ENCODE results near the gene NFYA. TPM values are rescaled to one million over a fixed set of nuclear protein-coding genes. Genes with fewer than 3 reads are reported as not detected.

NFYA gene
- 44.2 TPM for polyA plus RNA-seq (2013, experiment 1 of 2)
- polyA plus RNA-seq (2013, experiment 2 of 2) = 38.6 TPM

- 0% methylated on average over 32 to 37 of the region's 37 CpGs for WGBS, 2 experiments (ENCODE audit: insufficient coverage in 2 of 2)
- H3K27ac ChIP-seq (ENCODE audit: low read depth, low read length, severe bottlenecking) = peak within 1 kb of the TSS; percentile 99
- peaks cover 18% of the 10 kb centered on the region for H3K36me3 ChIP-seq (ENCODE audit: control insufficient read depth, insufficient read depth, low read length)
- H3K4me3 ChIP-seq (ENCODE audit: extremely low read depth, insufficient read depth, low read length, poor library complexity, severe bottlenecking) = peak within 1 kb of the TSS; percentile 98
- H3K4me1 ChIP-seq (ENCODE audit: control insufficient read depth, insufficient read depth, low read length, poor library complexity, severe bottlenecking) = peaks cover 19% of the 10 kb centered on the region
- H3K9me3 ChIP-seq (ENCODE audit: control insufficient read depth, low read length) = no peaks in the 10 kb centered on the region
Observed at GRCh38 chr6:41072836-41073202, at the start of gene NFYA. Gene NFYA (plus strand): TSS chr6:41072974. CDS start chr6:41079090, 6,116 bp downstream.

- Histone ChIP-seq H3K4me1 (ENCODE audit: control insufficient read depth, insufficient read depth, low read length, poor library complexity, severe bottlenecking) (peaks cover 4% of the 10 kb centered on the region), H3K4me3 (ENCODE audit: extremely low read depth, insufficient read depth, low read length, poor library complexity, severe bottlenecking) (no peak overlapping the region), H3K27ac (ENCODE audit: low read depth, low read length, severe bottlenecking) (no peak overlapping the region), H3K9me3 (ENCODE audit: control insufficient read depth, low read length) (no peaks in the 10 kb centered on the region), H3K36me3 (ENCODE audit: control insufficient read depth, insufficient read depth, low read length) (no peaks in the 10 kb centered on the region)
- 94 to 97% methylated on average over 2 to 3 of the region's 3 CpGs for WGBS, 2 experiments (ENCODE audit: insufficient coverage in 2 of 2)
Observed at GRCh38 chr6:41023114-41023513, 49.7 kb upstream of the NFYA start.

- no peak overlapping the region for H3K4me3 ChIP-seq (ENCODE audit: extremely low read depth, insufficient read depth, low read length, poor library complexity, severe bottlenecking)
- no peak overlapping the region for H3K27ac ChIP-seq (ENCODE audit: low read depth, low read length, severe bottlenecking)
- H3K36me3 ChIP-seq (ENCODE audit: control insufficient read depth, insufficient read depth, low read length) = no peaks in the 10 kb centered on the region
- H3K4me1 ChIP-seq (ENCODE audit: control insufficient read depth, insufficient read depth, low read length, poor library complexity, severe bottlenecking) = peaks cover 12% of the 10 kb centered on the region
- no peaks in the 10 kb centered on the region for H3K9me3 ChIP-seq (ENCODE audit: control insufficient read depth, low read length)
- WGBS, 2 experiments (ENCODE audit: insufficient coverage in 2 of 2) = 75 to 85% methylated on average over 2 to 3 of the region's 3 CpGs
Observed at GRCh38 chr6:41025966-41026530, 46.7 kb upstream of the NFYA start.

- H3K4me1 ChIP-seq (ENCODE audit: control insufficient read depth, insufficient read depth, low read length, poor library complexity, severe bottlenecking) = peaks cover 12% of the 10 kb centered on the region
- WGBS, 2 experiments (ENCODE audit: insufficient coverage in 2 of 2) = 41 to 50% methylated on average over 2 to 4 of the region's 4 CpGs
- H3K9me3 ChIP-seq (ENCODE audit: control insufficient read depth, low read length) = no peaks in the 10 kb centered on the region
- H3K4me3 ChIP-seq (ENCODE audit: extremely low read depth, insufficient read depth, low read length, poor library complexity, severe bottlenecking) = peak overlapping the region; percentile 41
- H3K27ac ChIP-seq (ENCODE audit: low read depth, low read length, severe bottlenecking) = no peak overlapping the region
- H3K36me3 ChIP-seq (ENCODE audit: control insufficient read depth, insufficient read depth, low read length) = no peaks in the 10 kb centered on the region
Observed at GRCh38 chr6:41027241-41027640, 45.5 kb upstream of the NFYA start.

GRCh38 chr6:41027799-41028560 lies 44.8 kb upstream of the NFYA start:
- peak overlapping the region; percentile 53 for H3K27ac ChIP-seq (ENCODE audit: low read depth, low read length, severe bottlenecking)
- H3K4me3 ChIP-seq (ENCODE audit: extremely low read depth, insufficient read depth, low read length, poor library complexity, severe bottlenecking) = peak overlapping the region; percentile 41
- H3K9me3 ChIP-seq (ENCODE audit: control insufficient read depth, low read length) = no peaks in the 10 kb centered on the region
- H3K36me3 ChIP-seq (ENCODE audit: control insufficient read depth, insufficient read depth, low read length) = no peaks in the 10 kb centered on the region
- 6 to 7% methylated on average over 30 to 39 of the region's 45 CpGs for WGBS, 2 experiments (ENCODE audit: insufficient coverage in 2 of 2)
- H3K4me1 ChIP-seq (ENCODE audit: control insufficient read depth, insufficient read depth, low read length, poor library complexity, severe bottlenecking) = peaks cover 12% of the 10 kb centered on the region

GRCh38 chr6:41028561-41029412 lies 44.0 kb upstream of the NFYA start:
- no peaks in the 10 kb centered on the region for H3K9me3 ChIP-seq (ENCODE audit: control insufficient read depth, low read length)
- H3K36me3 ChIP-seq (ENCODE audit: control insufficient read depth, insufficient read depth, low read length) = no peaks in the 10 kb centered on the region
- 49 to 50% methylated on average over 9 to 10 of the region's 13 CpGs for WGBS, 2 experiments (ENCODE audit: insufficient coverage in 2 of 2)
- peak overlapping the region; percentile 53 for H3K27ac ChIP-seq (ENCODE audit: low read depth, low read length, severe bottlenecking)
- peak overlapping the region; percentile 41 for H3K4me3 ChIP-seq (ENCODE audit: extremely low read depth, insufficient read depth, low read length, poor library complexity, severe bottlenecking)
- peaks cover 12% of the 10 kb centered on the region for H3K4me1 ChIP-seq (ENCODE audit: control insufficient read depth, insufficient read depth, low read length, poor library complexity, severe bottlenecking)

- 95 to 98% methylated on average over 12 of the region's 15 CpGs for WGBS, 2 experiments (ENCODE audit: insufficient coverage in 2 of 2)
Observed at GRCh38 chr6:41032830-41033229, 39.9 kb upstream of the NFYA start.

GRCh38 chr6:41033776-41034175 lies 39.0 kb upstream of the NFYA start:
- Histone ChIP-seq H3K27ac (ENCODE audit: low read depth, low read length, severe bottlenecking) (no peak overlapping the region), H3K9me3 (ENCODE audit: control insufficient read depth, low read length) (no peaks in the 10 kb centered on the region), H3K4me3 (ENCODE audit: extremely low read depth, insufficient read depth, low read length, poor library complexity, severe bottlenecking) (no peak overlapping the region), H3K36me3 (ENCODE audit: control insufficient read depth, insufficient read depth, low read length) (no peaks in the 10 kb centered on the region), H3K4me1 (ENCODE audit: control insufficient read depth, insufficient read depth, low read length, poor library complexity, severe bottlenecking) (peaks cover 2% of the 10 kb centered on the region)
- 90 to 96% methylated on average over 13 of the region's 13 CpGs for WGBS, 2 experiments (ENCODE audit: insufficient coverage in 2 of 2)

More at GRCh38 chr6:41032830-41033229, 39.9 kb upstream of the NFYA start:
- Histone ChIP-seq H3K9me3 (ENCODE audit: control insufficient read depth, low read length) (no peaks in the 10 kb centered on the region), H3K4me1 (ENCODE audit: control insufficient read depth, insufficient read depth, low read length, poor library complexity, severe bottlenecking) (peaks cover 9% of the 10 kb centered on the region), H3K36me3 (ENCODE audit: control insufficient read depth, insufficient read depth, low read length) (no peaks in the 10 kb centered on the region), H3K4me3 (ENCODE audit: extremely low read depth, insufficient read depth, low read length, poor library complexity, severe bottlenecking) (no peak overlapping the region), H3K27ac (ENCODE audit: low read depth, low read length, severe bottlenecking) (no peak overlapping the region)

- no peaks in the 10 kb centered on the region for H3K9me3 ChIP-seq (ENCODE audit: control insufficient read depth, low read length)
- H3K27ac ChIP-seq (ENCODE audit: low read depth, low read length, severe bottlenecking) = no peak overlapping the region
- WGBS, 2 experiments (ENCODE audit: insufficient coverage in 2 of 2) = 100% methylated on average over 1 of the region's 3 CpGs; no CpG with 5 or more reads in 1 of the 2 experiments
- H3K36me3 ChIP-seq (ENCODE audit: control insufficient read depth, insufficient read depth, low read length) = no peaks in the 10 kb centered on the region
- H3K4me1 ChIP-seq (ENCODE audit: control insufficient read depth, insufficient read depth, low read length, poor library complexity, severe bottlenecking) = peaks cover 22% of the 10 kb centered on the region
- H3K4me3 ChIP-seq (ENCODE audit: extremely low read depth, insufficient read depth, low read length, poor library complexity, severe bottlenecking) = no peak overlapping the region
Observed at GRCh38 chr6:41036186-41036585, 36.6 kb upstream of the NFYA start.

GRCh38 chr6:41036601-41037000 lies 36.2 kb upstream of the NFYA start:
- 100% methylated on average over 2 of the region's 2 CpGs for WGBS, 2 experiments (ENCODE audit: insufficient coverage in 2 of 2)
- Histone ChIP-seq H3K27ac (ENCODE audit: low read depth, low read length, severe bottlenecking) (no peak overlapping the region), H3K4me3 (ENCODE audit: extremely low read depth, insufficient read depth, low read length, poor library complexity, severe bottlenecking) (no peak overlapping the region), H3K36me3 (ENCODE audit: control insufficient read depth, insufficient read depth, low read length) (no peaks in the 10 kb centered on the region), H3K9me3 (ENCODE audit: control insufficient read depth, low read length) (no peaks in the 10 kb centered on the region), H3K4me1 (ENCODE audit: control insufficient read depth, insufficient read depth, low read length, poor library complexity, severe bottlenecking) (peaks cover 25% of the 10 kb centered on the region)
